CD4-positive, alpha-beta T cell treated with Interferon gamma for 1 hour (primary cell): ENCODE data around the gene TGFBR1.
"Not testable (repeated sequence)": the region's sequence is repeated elsewhere in the genome, so short reads cannot be mapped to it uniquely, and the experiment has no call there.

Experiments used
- DNase-seq: peaks from one replicate; pipeline ENCODE4 v3.0.0-alpha.2; 2020

Gene TGFBR1

GRCh38 chr9:99076483-99077171 lies 28.3 kb upstream of the TGFBR1 start:
- DNase-seq: peak; percentile 49

DNA sequence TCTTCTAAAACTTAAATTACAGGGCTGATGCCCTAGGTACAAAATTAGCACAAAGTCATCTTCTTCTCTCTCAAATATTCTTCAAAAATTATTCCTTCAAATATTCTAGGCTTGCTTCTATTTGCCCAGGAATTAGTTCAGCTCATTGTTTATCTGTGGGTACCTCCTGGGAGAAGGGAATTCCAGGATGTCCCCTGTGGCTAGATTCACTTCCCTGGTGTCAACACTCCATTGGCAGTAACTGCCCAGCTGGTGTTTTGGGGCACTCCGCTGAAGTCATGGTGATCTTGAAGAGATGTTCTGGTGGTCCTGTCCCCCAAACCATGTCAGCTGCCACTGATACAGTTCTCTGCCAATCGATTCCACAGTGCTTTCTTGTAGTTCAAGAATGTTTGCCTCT lies 26.2 kb upstream of the TGFBR1 start:
- no peak for DNase-seq

- DNase-seq: no peak
Measured at GRCh38 chr9:99079542-99079941, 25.4 kb upstream of the TGFBR1 start.

GRCh38 chr9:99083051-99083450 lies 21.9 kb upstream of the TGFBR1 start:
- no peak for DNase-seq

GRCh38 chr9:99085949-99086948 lies 18.7 kb upstream of the TGFBR1 start:
- DNase-seq: peak; percentile 36

DNA sequence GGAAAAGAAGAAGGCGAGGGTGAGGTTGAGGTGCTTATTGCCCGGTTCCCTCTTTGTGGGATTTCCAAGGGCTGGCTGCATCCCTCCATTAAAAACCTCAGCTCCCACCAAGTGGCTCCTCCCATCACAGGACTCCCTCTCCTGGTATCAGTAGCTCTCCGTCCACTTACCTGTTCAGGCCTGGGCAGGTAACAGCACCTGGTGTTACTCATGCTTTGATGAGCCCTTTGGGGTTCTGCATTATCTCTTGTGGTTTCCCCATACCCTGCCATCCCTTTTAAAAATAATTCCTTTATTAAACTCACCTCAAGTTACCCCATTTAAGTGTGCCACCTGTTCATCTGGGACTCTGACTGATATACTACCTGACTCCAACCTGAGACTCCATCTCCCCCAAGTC lies 17.5 kb upstream of the TGFBR1 start:
- no peak for DNase-seq

- DNase-seq: no peak
Measured at GRCh38 chr9:99090336-99091130, 14.4 kb upstream of the TGFBR1 start.

DNA sequence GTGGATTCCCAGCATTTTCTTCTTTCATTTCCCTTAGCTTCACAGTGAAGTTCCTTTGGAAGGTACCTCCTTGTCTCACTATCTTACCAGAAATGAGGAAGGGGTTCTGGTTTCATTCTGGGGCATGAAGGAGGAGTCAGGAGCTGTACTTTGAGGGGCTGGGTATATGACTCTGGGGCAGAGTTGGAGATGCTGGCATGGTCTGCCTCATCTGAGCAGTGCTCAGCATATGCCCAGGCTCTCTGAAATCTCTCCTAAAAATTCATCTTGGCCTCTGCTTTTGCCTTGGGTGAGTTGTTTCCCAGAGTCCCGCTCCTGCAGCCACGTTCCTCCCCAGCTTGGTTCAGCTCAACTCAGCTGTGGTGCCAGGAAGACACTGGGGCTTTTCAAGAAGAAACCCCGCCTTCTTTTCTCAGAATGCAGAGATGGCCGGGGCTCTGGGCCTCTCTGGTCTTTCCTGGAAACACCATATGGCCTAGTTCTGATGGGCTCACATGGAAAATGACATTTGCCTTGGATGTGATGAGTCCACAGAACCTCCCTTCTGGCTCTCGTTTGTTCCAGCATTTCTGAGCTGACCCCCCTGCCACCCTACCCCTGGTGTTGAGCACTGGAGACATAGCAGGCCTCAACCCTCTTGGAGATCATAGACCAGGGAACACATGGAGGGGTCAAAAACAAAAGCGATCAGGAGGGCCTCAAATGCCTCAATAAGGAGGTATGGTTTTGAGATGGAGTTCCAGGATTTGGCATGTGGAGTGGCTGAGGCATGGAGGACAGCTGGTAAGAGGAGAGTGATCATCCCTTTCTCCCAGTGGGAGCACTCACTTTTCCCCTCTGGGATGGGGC lies 12.0 kb upstream of the TGFBR1 start:
- DNase-seq: no peak

GRCh38 chr9:99093492-99093791 lies 11.5 kb upstream of the TGFBR1 start:
- DNase-seq: no peak

- DNase-seq: no peak
Measured at GRCh38 chr9:99095565-99095964, 9.3 kb upstream of the TGFBR1 start.

GRCh38 chr9:99096409-99096808 lies 8.5 kb upstream of the TGFBR1 start:
- DNase-seq: no peak

DNA sequence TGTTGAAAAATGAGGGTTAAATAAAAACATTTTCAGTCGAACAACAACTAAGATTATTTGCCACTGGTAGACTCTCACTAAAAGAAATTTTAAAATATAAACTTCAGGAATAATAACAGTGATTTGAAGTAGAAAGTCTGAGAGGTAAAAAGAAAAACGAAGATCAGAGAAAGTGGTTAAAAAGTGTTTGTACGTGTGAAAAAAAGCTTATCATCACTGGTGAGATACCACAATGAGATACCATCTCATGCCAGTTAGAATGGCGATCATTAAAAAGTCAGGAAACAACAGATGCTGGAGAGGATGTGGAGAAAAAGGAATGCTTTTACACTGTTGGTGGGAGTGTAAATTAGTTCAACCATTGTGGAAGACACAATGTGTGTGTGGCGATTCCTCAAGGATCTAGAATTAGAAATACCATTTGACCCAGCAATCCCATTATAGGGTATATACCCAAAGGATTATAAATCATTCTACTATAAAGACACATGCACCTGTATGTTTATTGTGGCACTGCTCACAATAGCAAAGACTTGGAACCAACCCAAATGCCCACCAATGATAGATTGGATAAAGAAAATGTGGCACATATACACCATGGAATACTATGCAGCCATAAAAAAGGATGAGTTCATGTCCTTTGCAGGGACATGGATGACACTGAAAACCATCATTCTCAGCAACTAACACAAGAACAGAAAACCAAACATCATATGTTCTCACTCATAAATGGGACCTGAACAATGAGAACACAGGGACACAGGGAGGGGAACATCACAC lies 4.9 kb upstream of the TGFBR1 start:
- not testable (repeated sequence) for DNase-seq

DNA sequence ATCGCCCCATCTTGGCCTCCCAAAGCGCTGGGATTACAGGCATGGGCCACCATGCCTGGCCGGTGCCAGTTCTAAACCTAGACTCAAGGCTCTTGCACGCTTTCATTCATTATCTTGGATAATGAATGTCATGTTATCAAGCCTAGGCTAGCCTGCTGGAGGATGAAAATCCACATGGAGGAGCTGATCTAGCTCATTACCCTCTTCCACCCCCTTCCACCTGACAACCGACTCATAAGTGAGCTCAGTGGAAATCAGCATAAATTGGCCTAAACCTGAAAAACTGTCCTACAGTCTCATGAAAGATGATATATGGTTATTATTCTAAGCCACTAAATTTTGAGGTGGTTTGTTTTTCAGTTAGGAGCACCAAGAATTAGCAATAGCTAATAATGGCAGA lies 3.6 kb upstream of the TGFBR1 start:
- no peak for DNase-seq

- DNase-seq: no peak
Measured at GRCh38 chr9:99101812-99102211, 3.1 kb upstream of the TGFBR1 start.

DNA sequence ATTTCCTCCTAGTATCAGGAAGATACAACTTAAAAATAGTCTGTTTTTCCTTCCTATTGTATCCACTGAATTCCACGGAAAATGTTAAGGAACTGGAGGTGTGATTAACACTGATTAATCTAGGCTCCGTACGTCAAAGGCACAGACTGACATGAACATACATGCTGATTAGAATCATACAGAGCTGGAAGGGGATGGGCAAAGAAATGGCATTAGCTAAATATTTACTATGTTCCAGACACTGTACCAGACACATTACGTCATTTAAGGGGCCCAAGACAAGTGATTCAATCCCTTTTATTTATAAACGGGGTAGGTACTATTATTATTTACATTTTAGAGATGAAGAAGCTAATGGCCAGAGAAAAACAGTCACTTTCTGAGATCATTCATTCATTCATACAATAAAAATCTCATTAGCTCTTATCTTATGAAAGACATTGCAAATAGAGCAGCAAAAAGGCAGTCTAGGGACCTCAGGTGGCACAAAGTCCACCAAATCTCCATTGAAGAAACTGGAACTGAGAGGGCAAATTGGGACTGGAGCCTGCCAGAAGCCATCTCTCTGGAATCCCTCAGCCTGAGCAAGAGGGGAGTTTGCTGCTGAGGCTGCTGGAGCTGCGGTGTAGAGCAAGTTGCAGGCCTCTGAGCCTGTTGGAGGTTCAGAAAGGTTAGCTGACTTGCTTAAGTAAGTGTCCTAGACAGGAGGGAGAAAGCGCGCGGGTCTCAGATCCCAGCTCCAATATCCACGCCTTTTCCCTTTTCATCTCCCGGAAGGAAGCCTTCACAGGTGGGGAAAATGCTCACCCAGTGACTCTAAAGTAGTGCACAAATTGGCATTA lies 1.6 kb upstream of the TGFBR1 start:
- DNase-seq: no peak

DNA sequence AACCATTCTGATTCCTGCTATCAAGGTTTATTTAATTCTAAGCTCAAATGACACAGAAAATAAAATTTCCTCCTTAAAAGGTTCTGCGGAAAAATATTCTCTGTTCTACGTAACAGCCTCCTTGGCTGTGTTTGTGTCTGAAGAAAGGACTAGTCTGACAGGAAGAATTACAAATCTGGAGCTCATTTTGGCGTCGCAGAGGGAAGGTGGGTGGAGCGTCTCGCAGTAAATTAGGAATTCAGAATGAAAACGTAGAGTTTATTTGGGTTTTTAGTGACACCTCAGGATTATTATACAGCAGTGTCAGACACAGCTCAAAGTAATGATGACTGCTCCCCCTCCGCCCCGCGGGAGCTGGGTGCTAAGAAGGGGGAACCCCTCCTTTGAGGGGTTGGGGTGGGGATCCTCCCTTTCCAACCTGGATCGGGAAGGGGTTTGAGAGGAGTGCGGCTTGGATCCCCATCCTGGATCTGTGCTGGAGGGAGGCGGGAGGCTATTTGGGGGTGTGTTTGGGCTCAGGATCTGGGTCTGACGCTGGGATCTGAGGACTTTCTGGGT lies 933 bp upstream of the TGFBR1 start:
- DNase-seq: no peak

- DNase-seq: peak; percentile 62
Measured at GRCh38 chr9:99105152-99106043, 485 bp downstream of the TGFBR1 start.

GRCh38 chr9:99106044-99106375 lies 1.1 kb downstream of the TGFBR1 start:
- DNase-seq: no peak

DNA sequence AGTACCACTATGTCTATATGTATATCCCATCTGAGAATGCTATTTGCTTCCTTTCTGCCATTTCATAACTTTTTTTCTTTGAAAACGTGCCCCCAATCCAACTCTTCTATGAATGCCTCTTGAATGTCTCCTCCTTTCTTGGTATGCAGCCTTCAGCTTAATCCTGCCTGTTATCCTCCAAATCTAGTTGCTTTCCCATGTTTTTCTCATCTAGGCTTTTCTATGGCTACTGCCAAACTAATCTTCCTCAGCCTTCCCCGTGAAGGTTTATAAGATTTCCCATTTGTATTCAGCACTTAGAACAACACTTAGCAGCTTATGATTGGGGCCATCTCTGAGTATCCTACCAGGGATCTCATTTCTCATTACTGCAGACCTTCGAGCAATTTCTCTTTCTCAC lies 2.5 kb downstream of the TGFBR1 start:
- DNase-seq: no peak
